ENCODE measurements around the gene MARVELD3.

DNA sequence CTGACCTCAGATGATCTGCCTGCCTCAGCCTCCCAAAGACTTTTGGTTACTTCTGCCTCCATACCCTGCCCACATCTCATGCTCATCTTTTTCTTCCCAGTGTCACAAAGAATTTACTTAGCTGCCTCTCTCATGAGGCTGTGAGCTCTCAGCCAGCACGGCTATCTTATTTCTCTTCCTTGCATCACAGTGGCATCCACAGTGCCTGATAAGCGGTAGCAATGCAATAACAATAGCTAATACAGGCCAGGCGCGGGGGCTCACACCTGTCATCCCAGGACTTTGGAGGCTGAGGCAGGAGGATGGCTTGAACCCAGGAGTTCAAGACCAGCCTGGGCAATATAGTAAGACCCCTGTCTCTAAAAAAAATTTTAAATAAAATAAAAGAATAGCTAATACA, 15.5 kb upstream of the MARVELD3 start:
- TF ChIP-seq, protein P1, sequence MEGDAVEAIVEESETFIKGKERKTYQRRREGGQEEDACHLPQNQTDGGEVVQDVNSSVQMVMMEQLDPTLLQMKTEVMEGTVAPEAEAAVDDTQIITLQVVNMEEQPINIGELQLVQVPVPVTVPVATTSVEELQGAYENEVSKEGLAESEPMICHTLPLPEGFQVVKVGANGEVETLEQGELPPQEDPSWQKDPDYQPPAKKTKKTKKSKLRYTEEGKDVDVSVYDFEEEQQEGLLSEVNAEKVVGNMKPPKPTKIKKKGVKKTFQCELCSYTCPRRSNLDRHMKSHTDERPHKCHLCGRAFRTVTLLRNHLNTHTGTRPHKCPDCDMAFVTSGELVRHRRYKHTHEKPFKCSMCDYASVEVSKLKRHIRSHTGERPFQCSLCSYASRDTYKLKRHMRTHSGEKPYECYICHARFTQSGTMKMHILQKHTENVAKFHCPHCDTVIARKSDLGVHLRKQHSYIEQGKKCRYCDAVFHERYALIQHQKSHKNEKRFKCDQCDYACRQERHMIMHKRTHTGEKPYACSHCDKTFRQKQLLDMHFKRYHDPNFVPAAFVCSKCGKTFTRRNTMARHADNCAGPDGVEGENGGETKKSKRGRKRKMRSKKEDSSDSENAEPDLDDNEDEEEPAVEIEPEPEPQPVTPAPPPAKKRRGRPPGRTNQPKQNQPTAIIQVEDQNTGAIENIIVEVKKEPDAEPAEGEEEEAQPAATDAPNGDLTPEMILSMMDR (IDR thresholded peaks at IDR 0.05; ENCODE audit: low read depth, low read length, poor library complexity, severe bottlenecking) = no peak
- no peak for TF ChIP-seq EZH2phosphoT487 (IDR thresholded peaks at IDR 0.05; ENCODE audit: borderline replicate concordance, low read length)

All from DOHH2 (cell line).